Activated naive CD8-positive, alpha-beta T cell treated with anti-CD3 and anti-CD28 coated beads, Interleukin-2, amount 50 U/mL, for 24 hours (primary cell): ENCODE data around the gene UTP15.

Source experiments
- ATAC-seq: fragments of 150-1000 bp; cut with Tn5 transposase; one replicate; pipeline ENCODE4 v1.10.0; 2021
- DNase-seq: peaks from one replicate; pipeline ENCODE4 v3.0.0; 2021
- H3K27ac Mint-ChIP-seq: one replicate; pipeline ENCODE4 v1.8.0; 2021; ENCODE audit warnings: mild to moderate bottlenecking, mixed read lengths
- H3K27me3 Mint-ChIP-seq: one replicate; pipeline ENCODE4 v1.8.0; 2021; ENCODE audit warnings: mixed read lengths
- H3K36me3 Mint-ChIP-seq: one replicate; pipeline ENCODE4 v1.8.0; 2021; ENCODE audit warnings: low read depth, mixed read lengths
- H3K4me1 Mint-ChIP-seq: one replicate; pipeline ENCODE4 v1.8.0; 2021; ENCODE audit warnings: mixed read lengths
- H3K4me3 Mint-ChIP-seq: one replicate; pipeline ENCODE4 v1.8.0; 2021; ENCODE audit warnings: mild to moderate bottlenecking, moderate library complexity, mixed read lengths
- H3K9me3 Mint-ChIP-seq: one replicate; pipeline ENCODE4 v1.8.0; 2021; ENCODE audit warnings: mixed read lengths

The UTP15 gene

DNA sequence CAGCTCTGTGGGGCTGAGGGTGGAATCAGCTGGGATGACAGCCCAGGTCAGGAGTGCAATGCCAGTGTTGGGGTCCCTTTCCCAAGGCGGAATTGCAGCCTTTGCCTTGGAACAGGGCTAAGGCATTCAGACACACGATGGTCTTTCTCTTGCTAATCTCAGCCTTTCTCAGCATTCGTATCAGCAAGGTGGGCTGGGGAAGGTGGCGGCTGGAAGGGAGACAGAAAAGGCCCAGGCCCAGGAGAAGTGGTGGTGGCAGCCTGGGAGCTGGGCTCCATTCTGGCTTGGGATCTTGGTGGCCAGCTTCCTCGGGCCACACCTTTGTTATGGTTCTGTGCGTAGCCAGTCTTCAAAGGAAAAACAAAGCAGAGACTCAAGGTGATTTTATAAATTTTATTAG, 59.3 kb downstream of the UTP15 start:
- Mint-ChIP-seq H3K9me3 (no peaks in the 10 kb centered on the region), H3K4me1 (peaks cover 6% of the 10 kb centered on the region), H3K36me3 (no peaks in the 10 kb centered on the region), H3K4me3 (no peak overlapping the region), H3K27me3 (peaks cover 49% of the 10 kb centered on the region), H3K27ac (no peak overlapping the region)
- ATAC-seq (no peak), DNase-seq (no peak)

DNA sequence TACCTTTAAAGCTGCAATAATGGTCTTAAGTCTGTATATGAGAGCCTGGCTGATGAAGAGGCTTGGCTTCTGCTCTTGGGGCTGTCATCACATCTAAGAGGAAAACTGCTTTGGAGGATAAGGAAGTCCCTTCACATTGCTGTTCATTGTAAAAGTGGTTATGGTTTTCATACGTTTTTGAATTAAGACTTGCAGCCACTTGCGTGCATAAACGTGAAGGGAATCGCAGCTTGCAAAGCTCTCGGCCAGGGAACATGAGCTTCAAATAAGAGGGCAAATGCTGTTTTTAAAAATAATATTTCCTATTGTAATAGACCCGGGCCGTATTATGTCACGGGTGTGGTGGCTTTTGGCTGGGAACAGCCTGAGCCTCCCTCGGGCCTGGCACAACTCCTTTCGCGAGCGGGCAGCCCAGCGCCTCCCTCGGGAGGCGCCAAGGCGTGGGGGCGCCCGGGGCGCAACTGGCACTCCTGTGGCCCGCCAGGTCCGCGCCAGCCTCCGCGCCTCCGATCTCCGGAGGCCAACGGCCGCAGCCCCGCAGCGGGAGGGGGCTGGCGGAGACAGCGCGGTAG, 59.9 kb downstream of the UTP15 start:
- no peak for DNase-seq
- ATAC-seq: peak; percentile 18
- Mint-ChIP-seq H3K36me3 (no peaks in the 10 kb centered on the region), H3K9me3 (no peaks in the 10 kb centered on the region), H3K4me1 (peaks cover 6% of the 10 kb centered on the region), H3K4me3 (peak overlapping the region; percentile 61), H3K27ac (no peak overlapping the region), H3K27me3 (peaks cover 49% of the 10 kb centered on the region)

DNA sequence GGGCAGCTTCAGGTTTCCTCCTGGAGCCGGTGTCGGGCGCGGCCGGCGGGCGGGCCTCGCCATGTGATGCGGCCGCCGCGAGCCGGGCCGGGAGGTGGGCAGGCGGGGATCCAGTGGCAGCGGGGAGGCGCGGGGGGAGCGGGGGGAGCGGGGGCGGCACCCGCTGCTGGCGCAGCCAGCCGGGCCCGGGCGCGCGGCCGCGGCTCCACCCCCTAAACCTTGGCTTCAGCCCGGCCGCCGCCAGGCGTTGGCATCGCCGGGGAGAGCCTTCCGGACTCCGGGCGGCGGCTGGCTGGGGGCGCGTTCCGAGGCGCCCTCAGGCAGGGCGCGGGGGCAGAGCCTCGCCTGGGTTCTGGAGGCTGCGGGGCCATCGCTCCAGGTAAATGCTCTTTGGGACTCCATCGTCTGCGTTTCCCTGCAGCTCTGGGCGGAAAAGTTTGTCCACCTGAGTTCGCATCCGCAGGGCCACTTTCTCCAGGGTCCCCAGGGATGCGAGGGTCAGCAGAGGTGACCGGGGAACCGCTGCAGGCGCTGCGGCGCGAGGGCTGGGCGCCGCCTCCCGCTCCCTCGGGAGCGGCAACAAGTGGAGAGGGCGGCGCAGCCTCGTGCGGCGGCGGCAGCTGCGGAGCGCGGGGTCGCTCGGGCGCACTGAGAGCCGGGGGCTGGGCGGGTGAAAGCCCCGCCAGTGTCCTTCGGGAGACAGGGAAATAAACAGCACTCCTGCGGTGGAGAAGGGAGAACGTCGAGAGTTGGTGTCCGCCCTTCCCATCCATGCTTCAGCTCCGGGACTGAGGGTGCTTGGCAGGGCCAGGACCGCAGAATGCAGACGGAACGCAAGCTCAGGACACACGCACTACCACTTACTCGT, 60.6 kb downstream of the UTP15 start, which contains the start of gene ARHGEF28:
TSS of gene ARHGEF28 (plus strand) at position 253 of the 868 bp plus-strand sequence. CDS start 58,656 bp downstream, outside the sequence.
- ATAC-seq: peak; percentile 84
- Mint-ChIP-seq H3K27me3 (peaks cover 49% of the 10 kb centered on the region), H3K4me3 (peak within 1 kb of the TSS; percentile 61), H3K36me3 (no peaks in the 10 kb centered on the region), H3K9me3 (no peaks in the 10 kb centered on the region), H3K27ac (no peak within 1 kb of the TSS), H3K4me1 (peaks cover 6% of the 10 kb centered on the region)
- DNase-seq: peak; percentile 24

DNA sequence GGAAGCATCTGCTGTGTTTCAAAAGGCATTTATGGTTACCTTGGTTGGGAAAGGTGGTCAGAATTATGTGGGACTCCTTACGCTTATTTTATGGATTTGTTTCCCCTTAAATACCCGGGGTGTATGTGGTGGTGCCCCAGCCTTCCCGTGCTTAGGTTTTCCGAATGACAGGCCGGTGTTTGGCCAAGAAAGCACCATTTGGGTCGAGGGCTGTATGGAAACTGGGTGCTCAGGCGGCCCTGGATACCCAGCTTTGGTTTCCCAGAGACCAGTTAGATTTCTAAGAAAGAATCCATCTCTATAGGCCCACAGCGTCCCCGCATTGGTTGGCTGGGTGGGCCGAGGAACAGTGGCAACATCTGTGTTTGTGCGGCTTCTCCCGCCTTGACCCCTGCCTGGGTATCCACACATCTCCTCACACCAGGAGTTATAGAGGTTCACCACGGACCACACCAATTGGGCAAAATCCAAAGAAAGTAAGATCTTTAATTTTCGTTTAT, 61.3 kb downstream of the UTP15 start:
- Mint-ChIP-seq H3K36me3 (no peaks in the 10 kb centered on the region), H3K9me3 (no peaks in the 10 kb centered on the region), H3K4me1 (peaks cover 6% of the 10 kb centered on the region), H3K27me3 (peaks cover 47% of the 10 kb centered on the region), H3K27ac (no peak overlapping the region), H3K4me3 (no peak overlapping the region)
- ATAC-seq (no peak), DNase-seq (no peak)

DNA sequence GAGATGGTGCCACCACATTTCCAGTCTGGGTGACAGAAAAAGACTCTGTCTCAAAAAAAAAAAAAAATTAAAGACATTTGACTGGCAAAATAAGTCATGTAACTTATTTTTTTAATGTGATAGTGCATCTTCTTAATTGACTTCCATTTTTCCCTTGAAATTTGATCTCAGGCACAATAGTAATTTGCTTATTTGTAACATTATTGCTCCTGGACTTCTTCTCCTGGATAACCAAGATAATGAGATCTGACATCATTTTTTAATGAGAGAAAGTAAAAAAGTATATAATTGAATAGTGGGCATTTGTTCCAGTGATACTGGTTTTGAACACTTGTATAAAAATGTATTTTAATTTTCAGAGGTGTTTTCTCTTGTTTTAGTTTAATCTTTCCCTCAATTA, 63.9 kb downstream of the UTP15 start:
- no peak for DNase-seq
- no peak overlapping the region for H3K4me3 Mint-ChIP-seq
- no peak overlapping the region for H3K27ac Mint-ChIP-seq
- H3K4me1 Mint-ChIP-seq: peaks cover 6% of the 10 kb centered on the region
- H3K27me3 Mint-ChIP-seq: peaks cover 44% of the 10 kb centered on the region
- no peak for ATAC-seq
- H3K36me3 Mint-ChIP-seq: no peaks in the 10 kb centered on the region
- no peaks in the 10 kb centered on the region for H3K9me3 Mint-ChIP-seq

DNA sequence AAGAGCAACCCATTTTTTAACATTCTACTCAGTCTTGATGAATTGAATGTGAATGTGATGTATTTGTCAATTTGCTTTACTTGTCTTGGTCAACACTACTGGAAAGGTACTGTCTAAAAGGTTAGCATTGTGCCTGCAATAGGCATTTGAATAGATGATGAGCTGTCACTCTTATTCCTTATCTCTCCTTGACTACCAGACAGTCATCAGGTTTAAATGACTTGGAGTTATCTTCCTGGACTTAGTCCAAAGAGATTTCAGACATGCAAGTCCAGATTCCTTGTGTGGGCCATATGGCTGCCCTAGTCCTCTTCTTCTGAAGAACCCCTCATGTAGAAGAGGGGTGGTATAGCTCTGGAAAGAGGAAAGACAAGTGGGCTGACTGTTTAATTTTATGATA, 65.2 kb downstream of the UTP15 start:
- Mint-ChIP-seq H3K9me3 (no peaks in the 10 kb centered on the region), H3K4me3 (no peak overlapping the region), H3K36me3 (no peaks in the 10 kb centered on the region), H3K27ac (no peak overlapping the region), H3K4me1 (peaks cover 3% of the 10 kb centered on the region), H3K27me3 (peaks cover 37% of the 10 kb centered on the region)
- ATAC-seq (no peak), DNase-seq (no peak)

DNA sequence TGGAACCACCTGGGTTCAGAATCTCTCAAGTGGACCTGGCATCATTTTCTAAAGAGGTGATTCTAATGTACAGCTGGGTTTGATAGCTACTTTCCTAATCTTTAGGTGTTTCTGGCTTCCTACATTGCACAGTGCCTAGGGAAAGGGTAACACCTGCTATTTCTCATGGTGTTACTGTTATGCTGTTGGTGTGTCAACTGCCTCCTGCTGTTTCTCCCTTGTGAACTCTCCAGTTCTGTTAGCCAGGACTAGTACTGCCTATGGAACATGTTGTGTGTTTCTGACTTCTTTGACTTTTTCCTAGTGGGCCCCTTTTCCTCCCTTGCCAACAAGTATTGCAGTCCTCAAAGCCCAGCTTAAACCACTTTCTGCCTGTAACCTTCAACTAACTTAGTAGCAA, 66.0 kb downstream of the UTP15 start:
- peaks cover 3% of the 10 kb centered on the region for H3K4me1 Mint-ChIP-seq
- ATAC-seq (no peak), DNase-seq (no peak)
- H3K27ac Mint-ChIP-seq: no peak overlapping the region
- H3K4me3 Mint-ChIP-seq: no peak overlapping the region
- no peaks in the 10 kb centered on the region for H3K9me3 Mint-ChIP-seq
- no peaks in the 10 kb centered on the region for H3K36me3 Mint-ChIP-seq
- H3K27me3 Mint-ChIP-seq: peaks cover 36% of the 10 kb centered on the region
